Activated CD8-positive, alpha-beta memory T cell treated with anti-CD3 and anti-CD28 coated beads for 36 hours (primary cell): Measurements from ENCODE around the gene SEL1L. TPM values are rescaled to one million over a fixed set of nuclear protein-coding genes. Genes with fewer than 3 reads are reported as not detected.
"Not testable (repeated sequence)": the region's sequence is repeated elsewhere in the genome, so short reads cannot be mapped to it uniquely, and the experiment has no call there.

Experiments
- CTCF ChIA-PET: fragments of 350-600 bp; sonication (Branson Sonifier 250); formaldehyde crosslinking; loops from one replicate; lab custom pipeline; 2021; ENCODE audit warnings: antibody characterized with exemption; lab: Charles Lee
- POLR2A ChIA-PET: fragments of 350-600 bp; sonication (Branson Sonifier 250); formaldehyde crosslinking; loops from one replicate; lab custom pipeline; 2021; ENCODE audit warnings: antibody characterized with exemption; lab: Charles Lee
- total RNA-seq, 2 experiments: library from RNA; stranded (reverse); gene quantifications; one replicate each; pipeline ENCODE4 v1.2.3, GENCODE V29; 2021

SEL1L gene
- total RNA-seq, 2 experiments from 2014 or later = 52.1 to 53.6 TPM

DNA sequence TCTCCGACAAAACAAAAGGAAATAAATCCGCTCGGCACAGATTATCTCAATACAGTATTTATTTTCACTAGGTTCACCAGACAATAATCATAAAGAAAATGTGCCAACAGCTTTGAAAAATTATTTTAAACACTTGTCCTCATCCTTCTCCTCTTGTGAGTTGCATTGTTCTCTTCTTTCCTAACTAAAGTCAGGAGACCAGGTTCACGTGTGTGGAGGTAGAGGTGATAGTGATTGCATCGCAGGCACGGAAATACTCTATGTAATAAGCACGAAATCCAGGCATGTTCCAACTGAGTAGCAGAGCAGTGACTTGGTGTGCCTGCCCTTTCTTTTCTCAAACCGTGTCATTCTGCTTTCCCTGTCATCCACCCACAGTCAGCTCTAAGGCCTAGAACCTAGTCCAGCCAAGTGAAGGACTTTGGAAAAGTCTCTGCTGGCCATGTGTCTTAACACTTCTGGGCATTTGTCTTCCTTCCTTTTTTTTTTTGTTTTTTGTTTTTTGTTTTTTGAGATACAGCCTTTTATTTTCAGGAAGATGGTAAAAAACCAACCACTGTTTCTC lies 939 bp upstream of the SEL1L start:
- POLR2A ChIA-PET = no interaction called here
- CTCF ChIA-PET = no interaction called here

DNA sequence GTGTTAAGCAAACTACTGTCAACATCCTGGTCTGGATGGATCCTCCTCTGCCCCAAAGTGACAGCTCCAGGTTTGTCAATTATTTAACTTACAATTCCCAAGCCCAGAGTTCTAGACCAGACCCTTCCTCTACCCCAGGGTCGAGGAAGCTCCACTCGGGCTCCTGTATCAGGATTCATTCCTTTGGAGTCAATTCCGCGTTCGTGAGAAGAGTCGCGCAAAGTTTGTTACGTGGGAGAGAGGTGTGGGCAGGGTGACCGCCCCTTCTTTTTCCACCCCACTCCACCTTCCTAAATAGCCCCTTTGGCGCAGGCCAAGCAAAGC lies 479 bp downstream of the SEL1L start:
- CTCF ChIA-PET = no interaction called here
- POLR2A ChIA-PET = no interaction called here

DNA sequence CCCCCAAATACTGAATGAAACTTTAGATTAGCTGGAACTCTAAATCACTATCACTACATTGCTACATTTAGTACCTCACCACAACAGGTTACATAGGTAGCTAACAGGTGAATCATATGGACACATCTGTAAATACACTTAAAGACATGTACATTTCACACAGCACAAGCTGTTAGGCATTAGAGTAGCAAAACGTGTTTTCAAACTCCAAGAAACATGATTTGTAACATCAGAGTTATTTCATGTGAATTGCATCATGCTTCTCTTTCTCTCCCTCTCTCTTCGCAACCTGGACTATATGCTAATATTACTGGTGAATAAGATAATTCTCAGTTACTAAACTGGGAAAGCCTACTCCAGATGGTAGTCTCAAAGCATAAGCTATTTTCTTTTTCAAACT lies 4.3 kb downstream of the SEL1L start:
- CTCF ChIA-PET = no interaction called here

DNA sequence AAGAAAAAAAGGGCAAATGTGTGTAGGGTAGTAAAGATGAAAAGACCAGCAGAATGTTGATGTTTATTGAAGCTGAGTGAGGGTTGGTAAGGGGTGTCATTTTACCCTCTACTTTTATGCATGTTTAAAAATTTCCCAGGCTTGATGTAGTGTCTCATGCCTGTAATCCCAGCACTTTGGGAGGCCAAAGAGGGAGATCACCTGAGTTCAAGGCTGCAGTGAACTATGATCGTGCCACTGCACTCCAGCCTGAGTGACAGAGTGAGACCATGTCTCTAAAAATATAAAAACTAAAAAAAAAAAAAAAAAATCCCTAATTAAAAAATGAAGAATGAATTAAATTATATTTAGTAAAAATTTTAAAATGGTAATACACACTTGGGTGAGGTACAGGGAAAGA lies 8.5 kb downstream of the SEL1L start:
- ChIA-PET POLR2A (no interaction called here), CTCF (no interaction called here)

More for the DNA sequence above, 4.3 kb downstream of the SEL1L start:
- POLR2A ChIA-PET = no interaction called here

DNA sequence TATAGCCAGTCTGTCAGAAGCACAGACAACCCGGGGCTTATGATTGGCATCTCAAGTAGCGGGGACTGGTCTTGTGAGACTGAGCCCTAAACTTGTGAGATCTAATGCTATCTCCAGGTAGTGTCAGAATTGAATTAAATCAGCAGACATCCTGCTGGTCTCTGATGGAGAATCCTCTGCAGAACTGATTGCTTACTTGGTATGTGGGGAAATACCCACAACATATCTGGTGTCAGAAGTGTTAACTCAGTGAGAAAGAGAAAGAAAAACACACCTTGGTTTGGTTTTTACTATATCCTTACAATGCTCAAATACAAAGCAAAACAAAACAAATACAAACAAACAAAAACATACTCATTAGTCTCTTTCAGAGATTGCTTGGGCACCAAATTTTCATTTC lies 10.0 kb downstream of the SEL1L start:
- CTCF ChIA-PET = no interaction called here
- POLR2A ChIA-PET = no interaction called here

DNA sequence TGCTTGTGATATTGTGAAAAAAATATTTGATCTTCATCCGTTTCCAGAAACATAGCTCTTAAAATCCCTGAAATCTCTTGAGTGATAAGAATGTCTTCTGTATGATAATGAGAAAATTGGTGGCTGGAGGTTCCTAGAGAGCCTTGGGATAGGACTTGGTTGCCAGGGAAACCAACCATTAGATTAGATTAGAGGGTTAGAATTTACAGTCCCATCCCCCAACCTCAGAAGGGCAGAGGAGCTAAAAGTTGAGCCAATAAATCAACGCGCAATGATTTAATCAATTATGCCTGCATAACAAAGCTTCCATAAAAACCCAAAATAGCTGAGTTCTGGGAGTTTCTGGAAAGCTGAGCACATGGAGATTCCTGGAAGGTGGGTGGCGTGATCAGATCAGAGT lies 10.6 kb downstream of the SEL1L start:
- POLR2A ChIA-PET = no interaction called here
- CTCF ChIA-PET = no interaction called here

DNA sequence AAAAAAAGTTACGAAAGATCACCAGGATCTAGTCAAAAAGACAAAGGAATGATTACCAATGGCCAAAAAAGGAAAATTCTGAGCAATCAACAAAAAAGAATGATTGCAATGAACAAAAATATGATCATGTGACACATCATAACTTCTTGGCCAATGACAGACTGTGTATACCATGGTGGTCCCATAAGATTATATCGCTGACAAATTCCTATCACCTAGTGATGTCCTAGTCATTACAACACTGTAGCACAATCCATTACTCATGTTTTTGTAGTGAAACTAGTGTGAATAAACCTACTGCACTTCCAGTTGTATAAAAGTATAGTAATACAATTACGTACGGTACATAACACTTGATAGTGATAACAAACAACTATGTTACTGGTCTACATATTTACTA lies 12.3 kb downstream of the SEL1L start:
- CTCF ChIA-PET = no interaction called here

DNA sequence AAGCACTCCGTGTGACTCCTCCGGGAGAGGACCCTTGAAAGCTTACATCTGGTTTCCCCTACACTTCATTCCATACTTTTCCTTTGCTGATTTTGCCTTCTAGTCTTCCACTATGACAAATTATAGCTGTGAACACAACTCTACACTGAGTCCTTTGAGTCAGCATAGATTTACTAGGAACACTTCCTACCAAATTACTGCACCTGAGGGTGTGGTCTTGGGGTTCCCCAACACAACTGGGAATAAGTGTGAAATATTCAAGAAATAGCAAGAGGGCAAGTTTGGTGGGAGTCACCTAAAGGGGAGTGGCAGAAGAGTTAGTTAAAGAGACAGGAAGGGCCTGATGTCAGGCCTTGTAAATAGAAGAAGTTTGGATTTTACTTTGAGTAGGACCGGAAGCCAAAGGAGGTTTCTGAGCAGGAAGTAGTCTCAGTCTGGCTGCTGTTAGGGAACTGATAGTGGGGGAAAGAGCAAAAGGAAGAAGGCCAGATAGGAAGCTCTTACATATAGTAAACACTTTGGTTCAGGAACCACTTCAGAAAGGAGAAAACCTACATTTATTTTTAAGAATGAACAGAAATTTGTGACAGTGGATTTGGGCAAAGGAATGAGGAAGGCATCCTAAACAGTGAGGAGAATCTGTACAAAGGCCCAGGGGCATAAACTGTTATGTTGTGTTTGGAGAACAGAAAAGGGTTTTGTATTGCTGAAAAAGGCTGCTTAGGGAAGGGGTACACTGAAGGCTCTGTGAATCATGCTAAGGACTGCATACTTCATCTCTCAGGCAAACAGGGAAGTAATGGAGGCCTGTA lies 14.2 kb downstream of the SEL1L start:
- ChIA-PET POLR2A (no interaction called here), CTCF (no interaction called here)

More for the DNA sequence above, 12.3 kb downstream of the SEL1L start:
- POLR2A ChIA-PET = no interaction called here

DNA sequence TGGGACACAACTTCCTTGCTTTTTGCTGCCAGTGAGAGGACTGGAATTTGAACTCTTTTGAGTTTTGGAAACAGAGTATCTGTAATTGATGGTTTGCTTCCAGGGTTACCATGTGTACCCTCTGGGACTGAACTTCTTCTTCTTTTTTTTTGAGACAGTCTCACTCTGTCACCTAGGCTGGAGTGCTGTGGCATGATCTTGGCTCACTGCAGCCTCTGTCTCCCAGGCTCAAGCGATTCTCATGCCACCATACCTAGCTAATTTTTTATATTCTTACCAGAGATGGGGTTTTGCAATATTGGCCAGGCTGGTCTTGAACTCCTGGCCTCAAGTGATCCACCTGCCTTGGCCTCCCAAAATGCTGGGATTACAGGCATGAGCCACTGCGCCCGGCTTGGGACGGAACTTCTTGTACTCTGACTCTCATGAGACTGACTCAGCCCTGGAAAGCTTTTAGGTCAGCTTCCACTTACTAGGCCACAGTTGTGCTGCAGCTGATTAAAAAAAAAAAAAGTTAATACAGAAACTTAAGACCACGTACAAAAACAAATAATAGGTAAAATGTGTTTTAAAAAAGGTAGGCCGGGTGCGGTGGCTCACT lies 15.8 kb downstream of the SEL1L start:
- CTCF ChIA-PET = interaction anchor here (0.6 to 0.9 kb wide), 2 partner anchors 24 to 65 kb away, joined by 3 to 4 read pairs; no protein-coding TSS in a partner anchor
- POLR2A ChIA-PET = interaction anchor here (0.5 kb wide), 1 partner anchor 42 kb away, joined by 3 read pairs; no protein-coding TSS in a partner anchor

DNA sequence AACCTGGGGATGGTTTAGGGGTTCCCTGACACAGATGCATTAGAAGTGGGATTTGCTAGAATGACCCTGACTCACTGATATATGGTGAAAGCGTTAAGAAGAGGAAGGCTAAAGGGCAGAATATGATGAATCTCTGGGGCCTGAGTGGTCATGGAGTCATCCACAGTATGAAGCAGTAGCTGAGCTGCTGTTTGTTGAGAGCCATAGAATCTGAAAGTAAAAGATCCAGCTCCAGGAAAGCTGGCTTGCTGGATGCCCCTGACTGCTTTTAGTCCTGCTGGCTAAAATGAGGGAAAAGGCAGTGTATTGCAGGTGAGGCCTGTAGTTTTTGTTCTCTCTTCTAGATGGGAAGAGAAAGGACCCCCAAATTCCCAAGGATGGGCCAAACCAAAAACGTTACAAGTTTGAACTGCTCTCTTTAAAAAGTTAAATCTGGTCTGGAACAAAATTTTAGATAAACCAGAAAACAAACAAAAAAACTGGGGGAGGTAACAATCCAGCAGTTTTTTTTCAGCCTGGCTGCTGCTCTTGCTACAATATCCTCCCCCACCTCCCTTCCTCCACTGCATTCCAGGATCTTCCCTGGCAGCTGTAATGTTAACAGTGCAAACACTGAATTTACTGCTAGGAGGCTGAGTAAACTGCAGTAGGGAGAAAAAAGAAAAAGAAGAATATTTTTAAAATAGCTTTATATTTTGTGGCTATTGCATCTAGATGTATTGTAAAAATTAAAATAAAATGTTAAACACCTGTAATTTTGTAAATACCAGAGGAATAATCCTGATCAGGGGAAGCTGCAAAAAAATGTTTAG lies 16.5 kb downstream of the SEL1L start:
- CTCF ChIA-PET = interaction anchor here (0.9 kb wide), 1 partner anchor 24 kb away, joined by 3 read pairs; no protein-coding TSS in a partner anchor

DNA sequence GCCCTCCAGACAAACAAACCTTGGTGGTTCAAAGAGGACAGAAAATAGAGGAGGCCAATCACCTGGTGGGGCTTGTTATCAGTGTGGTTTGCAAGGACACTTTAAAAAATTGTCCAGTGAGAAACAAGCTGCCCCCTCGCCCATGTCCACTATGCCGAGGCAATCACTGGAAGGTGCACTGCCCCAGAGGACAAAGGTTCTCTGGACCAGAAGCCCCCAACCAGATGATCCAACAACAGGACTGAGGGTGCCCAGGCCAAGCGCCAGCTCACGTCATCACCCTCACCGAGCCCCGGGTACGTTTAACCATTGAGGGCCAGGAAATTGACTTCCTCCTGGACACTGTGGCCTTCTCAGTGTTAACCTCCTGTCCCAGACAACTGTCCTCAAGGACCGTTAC lies 17.7 kb downstream of the SEL1L start:
- CTCF ChIA-PET, POLR2A ChIA-PET: not testable (repeated sequence)

More for the DNA sequence above, 16.5 kb downstream of the SEL1L start:
- POLR2A ChIA-PET = interaction anchor here (0.5 kb wide), 1 partner anchor 41 kb away, joined by 3 read pairs; no protein-coding TSS in a partner anchor

DNA sequence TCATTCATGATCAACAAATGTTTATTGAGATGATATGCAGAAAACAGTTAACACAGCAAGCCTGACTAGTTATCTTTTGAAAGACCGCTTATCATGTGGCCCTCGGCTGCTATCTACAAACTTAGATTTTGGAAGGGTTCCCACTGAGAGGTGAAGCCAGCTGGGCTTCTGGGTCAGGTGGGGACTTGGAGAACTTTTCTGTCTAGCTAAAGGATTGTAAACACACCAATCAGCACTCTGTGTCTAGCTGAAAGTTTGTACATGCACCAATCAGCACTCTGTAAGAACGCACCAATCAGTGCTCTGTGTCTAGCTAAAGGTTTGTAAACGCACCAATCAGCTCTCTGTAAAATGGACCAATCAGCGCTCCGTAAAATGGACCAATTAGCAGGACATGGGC lies 20.8 kb downstream of the SEL1L start:
- CTCF ChIA-PET, POLR2A ChIA-PET: not testable (repeated sequence)

DNA sequence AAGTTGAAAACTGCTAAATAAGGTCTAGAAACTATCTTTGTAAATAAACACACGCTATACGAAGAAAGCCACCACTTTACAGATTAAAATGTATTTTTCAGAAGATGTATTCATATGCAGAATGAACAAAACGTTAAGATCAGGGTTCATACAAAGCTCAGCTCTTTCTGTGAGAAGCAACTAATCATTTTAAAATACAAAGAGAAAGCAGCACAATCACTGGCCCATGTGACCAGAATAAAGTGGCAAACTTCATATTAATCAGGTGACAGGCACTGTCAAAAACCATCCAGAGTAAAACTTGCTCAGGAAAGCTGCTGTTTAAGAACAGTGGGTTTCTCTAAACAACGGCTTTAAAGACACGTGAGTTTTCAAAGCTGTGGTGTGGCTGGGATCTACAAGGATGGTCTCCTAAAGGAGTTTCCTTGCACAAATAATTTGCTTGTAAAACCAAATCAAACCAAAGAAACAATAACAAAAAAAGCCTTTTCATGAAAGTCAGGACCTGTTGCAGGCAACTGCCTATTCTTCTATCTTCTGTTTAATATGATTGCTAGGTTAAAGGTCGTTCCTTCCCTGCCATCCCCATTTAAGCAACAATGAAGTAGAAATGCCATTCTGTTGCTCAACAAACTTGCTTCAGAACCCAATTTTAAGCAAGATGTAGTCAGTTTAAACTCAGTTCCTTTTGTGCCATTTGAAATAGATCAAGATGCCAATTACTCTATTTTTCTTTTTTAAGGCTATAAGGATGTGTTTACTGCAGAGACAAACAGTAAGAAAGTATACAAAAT lies 22.3 kb downstream of the SEL1L start:
- ChIA-PET POLR2A (no interaction called here), CTCF (no interaction called here)

DNA sequence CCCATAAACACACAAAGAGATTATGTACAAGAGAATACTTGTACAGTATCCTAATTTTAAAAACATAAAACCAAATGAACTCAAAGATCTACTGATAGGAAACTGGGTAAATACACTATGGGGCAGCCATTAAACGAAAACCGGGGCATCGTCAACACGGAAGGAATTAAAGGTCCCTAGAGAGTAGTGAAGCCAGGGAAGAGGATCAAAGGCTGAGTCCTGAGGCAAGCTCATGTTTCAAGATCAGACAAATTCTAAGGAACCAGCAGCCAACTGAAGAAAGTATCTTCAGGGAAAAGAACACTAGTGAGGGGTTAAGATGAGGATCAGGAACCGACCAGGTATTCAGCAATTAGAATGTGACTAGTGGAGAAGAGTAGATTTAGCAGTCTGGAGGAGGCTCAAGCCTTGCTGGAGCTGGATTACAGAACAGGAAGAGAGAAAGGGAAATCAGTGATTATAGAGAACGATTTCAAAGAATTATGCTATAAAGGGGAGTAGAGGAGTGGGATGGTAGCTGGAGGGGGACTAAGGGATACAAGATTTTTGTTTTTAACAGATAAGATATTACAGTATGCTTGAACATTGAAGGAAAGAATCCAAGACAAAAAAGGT lies 23.7 kb downstream of the SEL1L start:
- CTCF ChIA-PET = no interaction called here
- POLR2A ChIA-PET = no interaction called here

DNA sequence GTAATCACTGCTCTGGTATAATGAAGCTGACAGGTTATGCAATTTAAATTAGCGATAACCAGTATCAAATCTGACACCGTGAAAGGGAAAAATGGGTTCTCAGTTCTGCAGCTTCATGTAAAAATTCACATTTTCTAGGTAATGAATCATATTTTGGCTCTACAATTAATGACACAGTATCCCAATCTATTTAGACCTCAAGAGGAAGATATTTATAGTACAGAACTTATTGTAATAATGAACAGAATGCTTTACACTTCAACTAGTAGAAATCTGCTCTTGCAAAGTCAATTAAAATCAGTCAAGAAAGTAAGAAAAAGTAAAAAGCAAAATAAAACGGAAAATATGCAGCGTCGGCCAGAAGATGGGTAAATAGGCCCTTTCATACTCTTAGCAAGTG lies 24.3 kb downstream of the SEL1L start:
- ChIA-PET CTCF (no interaction called here), POLR2A (no interaction called here)

DNA sequence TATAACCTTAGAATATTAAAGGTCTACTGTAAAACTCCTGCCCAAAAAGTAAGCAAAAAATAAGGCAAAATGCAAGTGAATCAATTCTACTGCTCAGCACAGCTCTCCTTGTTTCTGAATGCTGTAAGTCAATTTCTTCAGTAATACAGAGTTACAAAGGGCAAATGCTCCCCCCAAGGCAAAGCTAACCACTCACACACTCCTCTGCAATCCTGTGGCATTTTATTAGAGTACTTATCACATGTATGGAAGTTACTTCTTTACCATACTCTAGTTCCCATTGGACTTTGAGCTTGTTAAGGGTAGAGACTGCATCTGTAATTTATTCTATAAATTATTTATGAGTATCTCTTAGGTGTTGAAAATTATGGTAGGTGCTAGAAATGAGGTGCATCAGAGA lies 27.2 kb downstream of the SEL1L start:
- CTCF ChIA-PET = no interaction called here
- POLR2A ChIA-PET = no interaction called here

DNA sequence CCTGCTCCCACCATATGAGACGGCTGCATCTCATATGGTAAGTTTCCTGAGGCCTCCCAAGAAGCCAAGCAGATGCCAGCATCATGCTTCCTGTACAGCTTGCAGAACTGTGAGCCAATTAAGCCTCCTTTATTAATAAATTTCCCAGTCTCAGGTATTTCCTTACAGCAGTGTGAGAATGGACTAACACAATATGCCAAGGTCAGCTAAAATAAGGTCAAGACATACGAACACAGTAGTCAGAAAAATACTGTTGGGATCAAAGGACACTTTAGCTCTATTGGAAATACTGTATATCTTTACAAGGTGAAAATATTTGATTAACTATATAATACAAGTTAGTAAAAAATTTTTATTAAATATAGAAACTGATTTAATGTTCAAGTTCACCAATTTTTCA lies 28.8 kb downstream of the SEL1L start:
- CTCF ChIA-PET = no interaction called here

DNA sequence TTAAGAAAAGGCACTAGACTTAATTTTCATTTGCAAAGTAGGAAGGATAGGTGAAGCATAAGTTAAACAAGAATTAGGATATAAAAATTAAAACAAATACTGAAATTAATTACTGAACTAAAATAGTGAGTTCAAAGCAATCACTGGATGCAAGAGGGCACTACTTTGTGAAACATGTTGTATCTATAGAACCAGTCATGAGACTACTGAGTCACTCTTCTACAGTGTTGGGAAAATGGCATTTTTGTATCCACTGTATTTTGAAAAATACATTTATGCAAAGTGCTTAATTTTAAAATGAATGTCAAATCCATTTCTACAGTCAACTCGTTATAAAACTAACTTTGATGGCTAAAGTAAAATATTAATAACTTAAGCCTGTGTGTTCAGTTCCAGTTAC lies 47.9 kb downstream of the SEL1L start:
- ChIA-PET CTCF (no interaction called here), POLR2A (no interaction called here)

More for the DNA sequence above, 28.8 kb downstream of the SEL1L start:
- POLR2A ChIA-PET = no interaction called here

DNA sequence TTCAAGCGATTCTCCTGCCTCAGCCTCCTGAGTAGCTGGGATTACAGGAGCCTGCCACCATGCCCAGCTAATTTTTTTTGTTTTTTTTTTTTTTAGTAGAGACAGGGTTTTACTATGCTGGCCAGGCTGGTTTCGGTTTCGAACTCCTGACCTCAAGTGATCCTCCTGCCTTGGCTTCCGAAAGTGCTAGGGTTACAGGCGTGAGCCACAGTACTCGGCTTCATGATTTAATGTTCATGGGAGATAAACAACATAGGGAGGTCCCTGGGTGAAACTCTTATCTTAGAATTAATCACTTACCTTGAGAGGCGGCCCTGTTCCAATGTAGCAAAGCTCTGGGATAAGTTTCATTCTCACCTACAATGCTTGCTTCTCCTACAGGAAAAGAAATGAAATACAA lies 48.3 kb downstream of the SEL1L start:
- CTCF ChIA-PET = no interaction called here
- POLR2A ChIA-PET = interaction anchor here (0.6 kb wide), 1 partner anchor 332 kb away, joined by 3 read pairs; no protein-coding TSS in a partner anchor
